ENCODE data around the gene CCDC179.

The CCDC179 gene

GRCh38 chr11:22807855-22808570 lies 52.3 kb downstream of the CCDC179 start:
- DNase-seq (ENCODE audit: low read depth in 2 of 2), result no peak

GRCh38 chr11:22807391-22807790 lies 52.9 kb downstream of the CCDC179 start:
- no peak for DNase-seq (ENCODE audit: low read depth in 2 of 2)

- no peak for DNase-seq (ENCODE audit: low read depth in 2 of 2)
Measured at GRCh38 chr11:22802861-22803260, 57.4 kb downstream of the CCDC179 start.

GRCh38 chr11:22800482-22800881 lies 59.8 kb downstream of the CCDC179 start:
- no peak for DNase-seq (ENCODE audit: low read depth in 2 of 2)

GRCh38 chr11:22798901-22799300 lies 61.4 kb downstream of the CCDC179 start:
- no peak for DNase-seq (ENCODE audit: low read depth in 2 of 2)

- DNase-seq (ENCODE audit: low read depth in 2 of 2), result no peak
Measured at GRCh38 chr11:22797047-22797446, 63.2 kb downstream of the CCDC179 start.
